Heart right ventricle (tissue), 16 donors: ENCODE data around the gene KLK15. TPM values are rescaled to one million over a fixed set of nuclear protein-coding genes. Genes with fewer than 3 reads are reported as not detected.

ENCODE experiments used
- ATAC-seq, 8 donors: fragments of 200-7000 bp; cut with Tn5 transposase; one replicate each; pipeline ENCODE4 v1.9.1; 2020; ENCODE audit warnings: mild to moderate bottlenecking in 8 of 8, moderate library complexity in 8 of 8, moderate number of reproducible peaks in 1 of 8
- DNase-seq, 2 donors: peaks; one replicate each; pipeline ENCODE4 v3.0.0-alpha.2; 2020
- H3K27ac ChIP-seq, 10 donors: fragments of 200-600 bp; sonication (generic) in 2 of 10; one replicate each; pipeline versions ENCODE4 v1.5.0 to v1.8.0; 2020 to 2022; ENCODE audit warnings: mild to moderate bottlenecking in 3 of 10
- H3K27me3 ChIP-seq, 7 donors: fragments of 200-600 bp; one replicate each; pipeline ENCODE4 v1.8.0; 2021 to 2022; ENCODE audit warnings: mild to moderate bottlenecking in 2 of 7
- H3K36me3 ChIP-seq, 9 donors: fragments of 200-600 bp; sonication (generic) in 1 of 9; one replicate each; pipeline versions ENCODE4 v1.5.0 to v1.8.0; 2020 to 2022; ENCODE audit warnings: mild to moderate bottlenecking in 2 of 9
- H3K4me1 ChIP-seq, 9 donors: fragments of 200-600 bp; sonication (generic) in 1 of 9; one replicate each; pipeline versions ENCODE4 v1.5.0 to v1.8.0; 2020 to 2022; ENCODE audit warnings: mild to moderate bottlenecking in 4 of 9
- H3K4me3 ChIP-seq, 10 donors: fragments of 200-600 bp; sonication (generic) in 2 of 10; one replicate each; pipeline versions ENCODE4 v1.5.0 to v1.8.0; 2020 to 2022; ENCODE audit warnings: mild to moderate bottlenecking in 7 of 10, moderate library complexity in 2 of 10
- H3K9me3 ChIP-seq, 11 donors: fragments of 200-600 bp in 10 of 11; sonication (generic) in 2 of 11; one replicate each; pipeline versions ENCODE4 v1.5.0 to v1.8.0; 2013 to 2022; ENCODE audit warnings: mild to moderate bottlenecking in 2 of 11, control low read depth in 1 of 11, moderate library complexity in 1 of 11
- CTCF ChIP-seq, 9 donors: fragments of 200-600 bp; sonication (generic) in 2 of 9; IDR thresholded peaks; one replicate each; pipeline versions ENCODE4 v1.5.0 to v1.8.0; 2021 to 2022; ENCODE audit warnings: antibody characterized with exemption in 9 of 9, mild to moderate bottlenecking in 5 of 9, moderate library complexity in 1 of 9
- WGBS, 2 donors: extraction: QIAGEN DNeasy Blood & Tissue Kit; methylation state at CpG; one replicate each; pipeline ENCODE4 v1.1.7; 2013; ENCODE audit warnings: inconsistent platforms in 1 of 2; 5-methylcytosine and 5-hydroxymethylcytosine counted together
- intact Hi-C, 10 donors: fragments of 100-400 bp; cut with DNase I; formaldehyde crosslinking; loops; one replicate each; pipeline versions ENCODE4 v1.11.1 to v1.14.2; 2022
- polyA plus RNA-seq, 2 donors: library from polyadenylated mRNA; stranded (reverse); fragments of 200-250 nt; gene quantifications; one replicate each; pipeline ENCODE4 v1.2.3, GENCODE V29; 2013
- total RNA-seq, 10 donors: library from RNA; stranded (reverse); fragmentation: NEBNext Ultra II Directional in 3 of 10; extraction: Animal tissue kit (Norgen Biotek cat#: 25700) in 3 of 10; gene quantifications; one replicate each; pipeline versions ENCODE4 v1.2.1 to v1.2.4, GENCODE V29; 2021 to 2023
- donor health status: Arrhythmogenic right ventricular cardiomyopathy.
- donor health status: ischemic (EF 13 %, LVEDD 7.1; RV severe dilation, severe dysfunction).
- donor health status: healthy with polysubstance abuse.
- donor health status: DM: no; HTN: yes; CAD: no.
- donor health status: DM: no; HTN: no; CAD: no.
- donor health status: ischemic (EF 25% LVEDD 6.9; RV normal size, moderate dysfunction).
- donor health status: ischemic (EF 25% LVEDD 5.7; RV mildly dilated, moderate dysfunction).
- donor health status: healthy.
- donor health status: DM: yes; HTN: yes; CAD: no.
- donor health status: Ischemic cardiomyopathy.
- donor health status: ischemic (EF 35%, LVEDD 5.7; RV mildly dilated, moderate dysfunction).
- donor health status: nonischemic (EF 11% LVEDD 7.7; RV severe dilation, severe dysfunction).
- donor health status: DM: yes; HTN: yes; CAD: no.
- donor health status: PGD.
- donor health status: ischemic (EF 29% LVEDD 5.4; RV normal size, mild dysfunction).
- donor health status: nonischemic (EF 23%, LVEDD 6.1; RV moderate dilation, normal function).

KLK15 gene
- total and polyA plus RNA-seq, 12 donors = not detected

GRCh38 chr19:50792272-50793250 lies 40.8 kb downstream of the KLK15 start:
- Histone ChIP-seq H3K4me1 (no peaks in the 10 kb centered on the region), H3K27me3 (peaks cover 0 to 11% (median 0%) of the 10 kb centered on the region in 7 donors), H3K27ac (no peak overlapping the region), H3K9me3 (no peaks in the 10 kb centered on the region), H3K36me3 (peaks cover 0 to 18% (median 0%) of the 10 kb centered on the region in 9 donors), H3K4me3 (no peak overlapping the region)
- ATAC-seq (no peak), DNase-seq (no peak)
- TF ChIP-seq CTCF (IDR thresholded peaks at IDR 0.05) = no peak
- intact Hi-C loops = no loop called here
- WGBS, 2 donors = 75 to 81% methylated on average over 13 of the region's 13 CpGs

GRCh38 chr19:50791594-50792271 lies 41.6 kb downstream of the KLK15 start:
- 83% methylated on average over 47 of the region's 47 CpGs for WGBS, 2 donors
- DNase-seq (no peak), ATAC-seq (no peak)
- H3K27ac ChIP-seq = no peak overlapping the region
- TF ChIP-seq CTCF (IDR thresholded peaks at IDR 0.05) = no peak
- H3K27me3 ChIP-seq = peaks cover 0 to 11% (median 0%) of the 10 kb centered on the region in 7 donors
- H3K9me3 ChIP-seq = no peaks in the 10 kb centered on the region
- peaks cover 0 to 11% (median 0%) of the 10 kb centered on the region in 9 donors for H3K36me3 ChIP-seq
- intact Hi-C loops = no loop called here
- H3K4me3 ChIP-seq = no peak overlapping the region
- no peaks in the 10 kb centered on the region for H3K4me1 ChIP-seq

- Histone ChIP-seq H3K4me1 (no peaks in the 10 kb centered on the region), H3K27ac (no peak overlapping the region), H3K9me3 (no peaks in the 10 kb centered on the region), H3K4me3 (no peak overlapping the region), H3K27me3 (peaks cover 0 to 11% (median 0%) of the 10 kb centered on the region in 7 donors), H3K36me3 (peaks cover 0 to 7% (median 0%) of the 10 kb centered on the region in 9 donors)
- intact Hi-C loops = no loop called here
- no peak for TF ChIP-seq CTCF (IDR thresholded peaks at IDR 0.05)
- DNase-seq = no peak
- no peak for ATAC-seq
- 91 to 92% methylated on average over 6 of the region's 6 CpGs for WGBS, 2 donors
Measured at GRCh38 chr19:50790922-50791467, 42.4 kb downstream of the KLK15 start.

GRCh38 chr19:50790396-50790795 lies 43.0 kb downstream of the KLK15 start, which contains the start of gene ACP4:
Gene ACP4, plus strand, starts transcription at chr19:50790415. Its CDS starts 0 bp downstream, at chr19:50790415.
- peaks cover 0 to 2% (median 0%) of the 10 kb centered on the region in 9 donors for H3K36me3 ChIP-seq
- H3K4me1 ChIP-seq = no peaks in the 10 kb centered on the region
- 88 to 90% methylated on average over 15 of the region's 15 CpGs for WGBS, 2 donors
- no peaks in the 10 kb centered on the region for H3K9me3 ChIP-seq
- no peak within 1 kb of the TSS for H3K4me3 ChIP-seq
- TF ChIP-seq CTCF (IDR thresholded peaks at IDR 0.05) = no peak
- no peak within 1 kb of the TSS for H3K27ac ChIP-seq
- intact Hi-C loops = no loop called here
- H3K27me3 ChIP-seq = peaks cover 0 to 11% (median 0%) of the 10 kb centered on the region in 7 donors
- DNase-seq = no peak
- no peak for ATAC-seq
